HG03558 (cell line): ENCODE data around the gene GDPD5.

Experiments used
- ATAC-seq: cut with Tn5 transposase; IDR thresholded peaks from one replicate; pipeline ENCODE4 v1.9.1; 2021; ENCODE audit warnings: moderate number of reproducible peaks; ENCODE audit not compliant: unreplicated experiment; ENCODE audit errors: extremely low read depth

GDPD5 gene

DNA sequence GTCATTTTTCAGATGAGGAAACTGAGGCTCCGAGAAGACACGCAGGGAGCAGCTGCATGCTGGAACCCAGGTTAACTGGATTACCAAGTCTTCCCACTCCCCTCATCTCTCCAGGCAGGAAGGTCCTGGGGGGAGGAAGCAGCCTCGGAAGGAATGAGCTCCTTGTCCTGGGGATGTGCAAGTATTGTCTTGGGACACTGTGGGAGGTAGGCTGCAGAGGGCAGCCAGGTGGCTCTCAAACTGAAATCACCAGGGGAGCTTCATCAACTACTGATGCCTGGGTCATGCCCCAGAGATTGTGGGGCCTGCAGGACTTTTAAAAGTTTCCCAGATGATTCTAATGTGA, 7.6 kb downstream of the GDPD5 start:
- no peak for ATAC-seq

DNA sequence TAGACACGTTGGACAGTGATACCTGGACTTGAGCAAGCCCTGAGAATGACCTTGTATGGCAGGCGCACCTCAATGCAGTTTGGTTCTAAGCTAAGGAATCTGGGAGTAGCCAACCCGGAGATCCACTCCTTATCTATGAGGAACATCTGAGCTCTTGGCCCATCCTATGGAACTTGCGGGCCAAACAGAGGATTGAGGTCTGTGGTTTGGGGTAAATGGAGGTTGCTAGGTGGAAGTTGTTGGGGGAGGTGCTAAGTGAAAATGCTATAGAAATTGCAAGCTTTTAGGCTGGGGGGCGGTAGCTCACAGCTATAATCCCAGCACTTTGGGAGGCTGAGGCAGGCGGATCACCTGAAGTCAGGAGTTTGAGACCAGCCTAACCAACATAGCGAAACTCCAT, 8.9 kb downstream of the GDPD5 start:
- no peak for ATAC-seq

DNA sequence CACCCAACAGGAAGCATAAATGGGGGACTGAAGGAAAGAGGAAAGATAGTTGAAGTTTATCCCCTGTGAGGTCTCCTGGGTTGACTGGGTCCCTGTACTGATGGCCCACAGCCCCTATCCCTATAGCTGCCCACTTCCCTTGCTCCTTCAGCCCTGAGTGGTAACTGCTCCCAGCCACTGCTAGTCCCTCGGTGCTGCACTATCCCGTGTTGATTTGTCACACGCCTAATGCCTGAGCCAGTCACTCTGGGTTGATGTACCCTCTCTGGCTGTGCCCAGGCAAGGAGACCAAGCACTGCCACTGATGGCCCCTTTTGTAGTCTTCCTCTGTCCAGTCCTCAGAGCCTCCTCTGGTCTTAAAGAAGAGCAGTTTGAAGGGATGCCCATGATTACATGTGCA, 9.6 kb downstream of the GDPD5 start:
- ATAC-seq: no peak

DNA sequence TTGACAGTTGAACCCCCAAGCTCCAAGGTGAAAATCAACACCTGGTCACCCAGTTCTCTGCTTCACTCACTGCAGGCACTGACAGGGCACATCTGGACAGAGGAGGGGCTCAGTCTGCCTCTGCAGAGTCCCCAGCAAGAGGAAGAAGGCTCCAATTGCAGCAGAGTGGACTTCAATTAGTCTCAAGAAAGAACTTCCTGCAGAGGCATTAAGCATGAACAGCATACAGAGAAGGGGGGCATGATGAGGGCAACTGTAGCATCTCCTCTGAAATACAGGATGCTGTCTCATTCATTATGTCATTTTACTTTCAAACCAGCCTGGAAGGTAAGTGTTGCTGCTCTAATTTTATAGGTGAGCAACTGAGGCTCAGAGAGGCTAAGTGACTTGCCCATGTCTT, 11.1 kb downstream of the GDPD5 start:
- no peak for ATAC-seq

DNA sequence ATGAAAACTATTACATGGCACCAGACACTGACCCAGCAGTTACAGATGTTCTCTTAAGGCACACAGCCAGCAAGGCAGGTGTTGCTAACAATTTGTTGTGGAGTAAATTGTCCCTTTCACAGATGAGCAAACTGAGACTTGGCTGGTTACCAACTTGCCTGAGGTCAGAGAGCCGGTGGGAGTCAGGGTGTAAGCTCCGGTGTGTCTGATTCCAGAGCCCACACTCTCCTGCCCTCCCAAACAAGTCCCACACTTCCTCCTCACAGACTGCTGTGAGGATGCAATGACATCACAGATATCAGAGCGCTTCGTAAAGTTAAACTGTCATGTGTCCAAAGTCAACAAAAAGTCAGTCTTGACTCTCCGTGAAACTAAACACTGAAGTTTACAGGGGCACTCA, 12.5 kb downstream of the GDPD5 start:
- no peak for ATAC-seq

DNA sequence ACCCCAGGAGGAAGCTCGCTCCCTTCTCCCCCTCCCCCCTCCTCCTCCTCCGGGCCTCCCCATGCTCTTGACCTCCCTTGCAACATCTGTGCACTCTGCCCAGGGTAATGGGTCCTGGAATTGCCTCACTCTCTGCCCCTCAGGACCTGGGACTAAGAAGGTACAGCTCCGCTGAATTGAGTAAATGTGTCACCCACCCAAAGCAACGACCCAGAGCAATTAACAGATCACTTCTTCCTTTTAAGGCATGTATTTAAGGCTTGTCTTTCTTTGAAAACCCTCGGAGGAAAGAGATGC, 15.1 kb downstream of the GDPD5 start:
- ATAC-seq: no peak

DNA sequence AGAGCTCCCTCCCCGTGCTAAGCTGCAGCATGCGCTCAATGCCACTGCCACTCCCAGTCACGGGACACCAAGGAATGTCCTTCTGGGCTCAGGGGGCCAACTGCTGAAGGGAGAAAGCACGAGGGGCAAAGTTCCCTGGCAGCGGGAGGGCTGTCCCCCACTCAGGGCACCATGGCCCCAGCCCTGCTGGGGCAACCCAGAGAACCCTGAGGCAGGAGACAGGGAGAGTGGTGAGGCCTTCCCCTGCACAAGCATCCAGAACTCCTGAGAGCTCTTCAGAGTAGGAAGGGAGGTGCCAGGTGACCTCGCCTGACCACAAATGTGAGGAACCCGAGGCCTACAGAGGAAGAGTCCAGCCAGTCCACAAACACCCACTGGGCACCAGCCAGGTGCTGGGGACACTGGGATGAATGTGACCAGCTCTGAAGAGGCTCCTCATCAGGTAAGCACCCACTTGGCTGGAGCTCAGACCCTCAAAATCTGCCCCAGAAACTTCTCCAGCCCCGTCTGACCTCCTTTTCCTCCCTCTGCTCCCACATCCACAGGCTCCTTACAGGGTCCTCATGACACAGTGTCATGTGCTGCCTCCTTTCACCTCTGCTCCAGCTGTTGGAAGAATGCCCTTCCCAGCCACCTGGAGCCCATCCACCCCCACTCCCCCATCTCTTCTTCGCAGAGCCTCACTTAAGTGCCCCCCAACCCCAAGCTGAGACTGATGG, 15.6 kb downstream of the GDPD5 start:
- ATAC-seq: no peak

DNA sequence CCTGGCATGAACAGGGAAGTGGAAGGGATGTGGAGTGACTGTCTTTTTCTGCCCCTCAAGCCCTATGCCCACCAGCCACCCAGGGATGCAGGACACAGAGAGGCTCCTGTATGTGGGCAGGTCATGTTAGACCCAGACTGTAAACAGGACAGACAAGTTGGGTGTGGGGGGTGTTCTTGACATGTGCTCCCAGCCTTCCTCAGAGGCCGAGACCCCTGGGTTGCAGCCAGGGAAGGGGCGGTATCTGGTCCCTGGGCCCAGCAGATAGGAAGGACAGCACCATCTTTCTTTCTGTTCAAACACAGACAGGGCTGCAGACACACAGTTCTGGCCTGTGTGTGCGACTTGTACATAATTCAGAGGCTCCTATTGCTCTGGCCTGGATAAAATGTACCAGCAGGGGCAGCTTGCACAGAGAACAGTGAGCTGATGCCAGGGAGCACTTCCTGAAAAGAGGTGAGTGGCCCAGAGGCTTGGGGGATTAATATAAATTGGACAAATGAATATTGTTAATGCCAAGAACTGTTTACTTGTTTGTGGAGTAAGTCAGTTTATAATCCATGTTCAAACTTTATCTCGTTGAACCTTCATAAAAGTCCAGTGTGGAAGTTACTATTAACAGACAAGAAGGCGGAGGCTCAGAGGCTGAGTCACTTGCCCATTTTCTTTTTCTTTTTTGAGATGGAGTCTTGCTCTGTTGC, 16.6 kb downstream of the GDPD5 start:
- ATAC-seq: no peak

DNA sequence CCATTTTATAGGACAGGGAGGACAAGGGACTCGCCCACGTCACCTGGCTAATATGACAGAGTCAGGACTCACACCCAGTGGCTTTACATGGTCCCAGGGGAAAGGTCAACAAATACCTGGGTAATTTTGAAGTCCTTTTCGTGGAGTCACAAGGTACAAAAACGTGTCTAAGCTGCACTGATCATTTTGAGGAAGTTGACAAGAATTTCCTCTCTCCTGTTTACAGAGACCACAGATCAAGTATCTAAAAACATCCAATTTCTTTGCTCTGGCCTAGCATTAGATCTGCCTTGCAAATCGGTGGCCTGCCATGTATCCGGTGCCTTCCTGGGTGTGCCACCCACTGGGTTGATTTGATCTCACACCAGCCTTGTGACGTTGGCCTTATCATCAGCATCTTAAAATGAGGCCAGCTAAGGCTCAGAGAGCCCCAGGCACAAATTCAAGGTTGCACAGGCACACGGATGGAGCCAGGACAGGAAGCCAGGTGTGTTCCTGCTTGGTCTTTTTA, 17.6 kb downstream of the GDPD5 start:
- ATAC-seq: no peak

DNA sequence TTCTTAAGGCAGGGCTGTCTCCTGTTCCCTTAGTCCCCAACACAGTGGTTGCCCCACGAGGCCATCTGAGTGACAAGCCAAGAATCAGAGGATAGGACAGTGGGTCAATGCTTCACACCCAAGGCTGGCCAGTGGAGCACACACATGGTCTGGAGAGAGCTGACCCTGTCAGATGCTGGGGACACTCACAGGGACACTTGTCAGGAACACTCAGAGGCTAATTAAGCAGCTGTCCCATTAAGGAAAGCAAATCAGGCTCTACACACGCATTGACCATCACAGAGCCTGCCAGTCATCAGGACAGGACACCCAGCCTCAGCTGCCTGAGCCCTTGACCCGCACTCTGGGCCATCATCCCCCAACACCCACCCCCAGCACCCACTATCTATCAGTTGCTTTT, 18.2 kb downstream of the GDPD5 start:
- no peak for ATAC-seq

DNA sequence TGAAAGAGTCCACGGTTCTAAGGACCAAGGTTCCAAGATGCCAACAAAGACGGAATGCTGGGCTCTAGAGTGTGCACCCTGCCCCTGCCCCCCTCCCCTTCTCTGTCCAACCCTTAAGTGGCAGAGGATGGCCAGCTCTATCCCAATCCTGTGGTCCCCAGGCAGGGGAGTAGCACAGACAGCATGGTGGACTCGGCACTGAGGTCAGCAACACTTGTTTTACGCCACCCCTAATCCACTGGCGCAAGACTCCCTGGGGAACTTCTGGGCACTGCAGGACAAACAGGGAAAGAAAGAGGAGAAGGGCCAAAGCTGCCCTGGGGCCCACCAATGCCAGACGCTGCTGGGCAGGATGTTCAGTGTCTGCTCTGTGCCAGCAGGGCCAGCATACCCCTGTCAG, 18.9 kb downstream of the GDPD5 start:
- ATAC-seq: no peak

DNA sequence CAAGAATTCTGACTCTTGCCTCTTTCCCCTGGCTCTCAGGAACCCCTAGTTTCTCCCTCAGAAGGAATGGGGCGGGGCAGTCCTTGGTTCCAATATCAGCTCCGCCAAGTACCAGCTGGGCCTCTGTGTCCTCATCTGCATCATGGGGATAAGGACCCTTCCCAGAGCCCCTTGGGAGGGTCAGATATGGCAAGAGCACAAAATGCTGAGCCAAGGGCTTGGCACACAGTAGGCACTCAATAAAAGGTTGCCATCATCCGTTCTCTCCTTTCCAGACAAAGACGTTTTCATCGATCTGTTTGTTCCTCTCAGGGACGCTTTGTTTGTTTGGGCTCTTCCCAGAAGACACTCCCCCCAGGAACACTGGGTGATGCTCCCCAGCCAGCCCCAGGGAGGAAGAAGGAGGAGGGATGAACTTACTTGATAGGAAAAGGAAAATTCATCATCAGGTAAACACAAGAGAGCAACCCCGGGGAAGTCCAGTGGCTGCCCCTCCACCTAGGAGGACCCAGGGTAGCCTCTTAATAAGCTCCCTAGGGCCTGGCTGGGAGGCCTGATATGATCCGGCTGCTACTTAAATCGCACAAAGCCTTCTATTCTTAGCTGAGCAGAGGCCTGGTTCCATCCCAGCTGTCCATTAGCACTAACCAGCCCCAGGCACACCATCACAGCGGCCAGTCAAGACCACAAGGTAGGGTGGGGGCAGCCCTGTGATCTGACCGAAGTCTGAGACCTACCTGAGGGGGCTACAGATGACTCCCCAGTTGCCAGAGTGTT, 19.6 kb downstream of the GDPD5 start:
- ATAC-seq: no peak

DNA sequence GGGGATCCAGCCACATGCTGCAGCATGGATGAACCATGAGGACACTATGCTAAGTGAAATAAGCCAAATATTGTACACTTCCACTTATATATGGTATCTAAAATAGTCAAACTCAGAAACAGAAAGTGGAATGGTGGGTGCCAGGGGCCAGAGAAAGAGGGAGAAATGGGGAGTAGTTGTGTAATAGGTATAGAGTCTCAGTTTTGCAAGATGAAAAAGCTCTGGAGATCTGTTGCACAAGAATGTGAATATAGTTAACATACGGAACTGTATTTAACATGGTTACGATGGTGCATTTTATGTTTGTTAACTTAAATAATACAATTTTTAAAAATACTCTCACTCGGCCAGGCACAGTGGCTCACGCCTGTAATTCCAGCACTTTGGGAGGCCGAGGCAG, 21.2 kb downstream of the GDPD5 start:
- no peak for ATAC-seq

DNA sequence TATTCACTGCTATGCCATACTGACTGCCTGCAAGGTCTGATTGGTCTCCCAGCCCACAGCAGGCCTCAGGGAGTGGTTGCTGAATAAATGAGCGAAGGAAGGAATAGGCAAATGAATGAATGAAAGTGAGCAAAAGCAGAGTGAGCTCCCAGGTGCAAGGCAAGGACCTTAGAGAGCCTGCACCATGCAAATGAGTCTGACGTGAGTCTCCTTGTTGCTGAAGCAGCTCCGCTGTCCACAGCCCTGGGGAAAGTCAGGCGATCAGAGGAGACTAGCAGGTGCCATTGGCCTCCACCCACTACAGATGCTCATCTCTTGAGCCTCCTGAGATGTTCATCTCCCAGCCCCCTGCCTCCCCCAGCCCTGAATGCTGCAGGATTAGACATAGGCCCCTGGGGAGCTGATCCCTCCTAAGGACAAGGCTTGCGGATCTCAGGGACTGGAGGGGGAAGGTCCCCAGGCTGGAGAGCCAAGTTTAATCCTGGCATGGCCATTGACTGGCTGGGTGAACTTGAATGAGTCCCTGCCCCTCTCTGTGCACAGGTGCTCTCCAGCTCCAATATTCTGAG, 22.1 kb downstream of the GDPD5 start:
- peak; percentile 46 for ATAC-seq

DNA sequence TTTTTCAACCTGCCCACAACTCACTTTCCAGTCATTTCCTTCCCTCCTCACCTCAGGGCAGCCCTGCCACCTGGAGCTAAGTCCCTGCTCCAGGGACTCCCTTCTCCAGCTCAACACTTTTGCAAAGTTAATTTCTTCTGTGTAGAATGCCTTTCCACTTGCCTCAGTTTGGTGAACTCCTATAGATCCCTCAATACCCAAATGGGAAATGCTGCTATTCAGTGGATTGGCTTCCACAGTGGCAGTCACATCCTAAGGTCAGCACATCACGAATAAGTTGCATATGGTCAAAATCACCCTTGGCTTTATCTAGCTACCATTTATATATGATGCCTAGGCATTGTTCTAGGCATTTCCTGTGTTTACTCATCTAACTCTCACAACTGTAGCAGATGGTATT, 23.6 kb downstream of the GDPD5 start:
- ATAC-seq: no peak

DNA sequence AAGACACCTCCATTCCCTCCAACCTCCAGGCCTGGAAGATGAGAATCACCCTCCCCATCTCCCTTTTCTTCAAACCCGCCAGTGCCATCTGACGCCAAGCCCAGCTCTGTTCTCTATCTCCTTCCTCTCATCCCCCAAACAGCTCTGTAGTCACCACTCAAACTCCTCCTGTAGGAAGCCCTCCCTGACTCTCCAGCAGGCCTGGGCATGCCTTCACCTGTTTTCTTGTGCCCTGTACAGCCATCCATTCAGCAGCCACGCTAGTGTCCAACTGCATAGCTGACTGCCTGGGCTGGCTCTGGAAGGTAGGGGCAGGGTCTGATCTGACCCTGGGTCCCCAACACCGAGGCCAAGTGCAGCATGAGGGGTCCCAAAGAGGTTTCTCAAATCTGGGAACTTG, 25.0 kb downstream of the GDPD5 start:
- no peak for ATAC-seq

DNA sequence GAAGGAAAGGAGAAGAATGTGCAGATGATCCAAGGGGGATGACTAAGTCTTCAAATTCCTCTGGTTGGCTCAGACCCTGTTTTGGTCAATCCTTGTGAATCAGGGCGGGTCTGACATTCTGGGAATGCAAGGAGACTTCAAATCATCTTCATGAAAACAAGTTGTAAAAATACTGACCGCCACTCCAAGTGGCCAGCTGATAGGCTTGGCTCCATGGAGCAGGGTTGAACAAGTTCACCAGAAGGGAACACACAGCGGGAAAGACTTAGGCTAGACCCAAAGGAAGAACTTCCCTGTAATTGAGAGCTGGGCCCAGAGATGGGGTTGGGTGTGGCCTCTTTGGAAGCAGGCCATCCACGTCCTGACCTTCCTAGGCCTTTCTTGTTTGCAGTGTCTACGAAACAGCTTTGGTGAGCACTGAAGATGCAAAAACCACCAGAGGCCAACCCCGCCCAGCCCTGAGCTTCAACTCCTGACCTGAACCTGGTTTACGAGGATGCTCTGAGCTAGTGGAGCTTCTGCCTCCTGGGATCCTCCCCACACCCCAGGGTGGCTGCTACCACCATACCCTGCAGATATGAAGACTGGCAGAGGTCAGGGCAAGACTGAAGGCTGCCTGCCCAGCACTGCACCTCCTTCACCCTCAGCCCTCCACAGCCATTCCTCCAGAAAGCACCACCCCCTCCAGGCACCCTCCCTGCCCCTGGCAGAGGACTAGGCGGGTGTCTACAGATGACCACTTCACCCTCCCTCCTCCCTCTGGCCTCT, 26.1 kb downstream of the GDPD5 start:
- no peak for ATAC-seq

DNA sequence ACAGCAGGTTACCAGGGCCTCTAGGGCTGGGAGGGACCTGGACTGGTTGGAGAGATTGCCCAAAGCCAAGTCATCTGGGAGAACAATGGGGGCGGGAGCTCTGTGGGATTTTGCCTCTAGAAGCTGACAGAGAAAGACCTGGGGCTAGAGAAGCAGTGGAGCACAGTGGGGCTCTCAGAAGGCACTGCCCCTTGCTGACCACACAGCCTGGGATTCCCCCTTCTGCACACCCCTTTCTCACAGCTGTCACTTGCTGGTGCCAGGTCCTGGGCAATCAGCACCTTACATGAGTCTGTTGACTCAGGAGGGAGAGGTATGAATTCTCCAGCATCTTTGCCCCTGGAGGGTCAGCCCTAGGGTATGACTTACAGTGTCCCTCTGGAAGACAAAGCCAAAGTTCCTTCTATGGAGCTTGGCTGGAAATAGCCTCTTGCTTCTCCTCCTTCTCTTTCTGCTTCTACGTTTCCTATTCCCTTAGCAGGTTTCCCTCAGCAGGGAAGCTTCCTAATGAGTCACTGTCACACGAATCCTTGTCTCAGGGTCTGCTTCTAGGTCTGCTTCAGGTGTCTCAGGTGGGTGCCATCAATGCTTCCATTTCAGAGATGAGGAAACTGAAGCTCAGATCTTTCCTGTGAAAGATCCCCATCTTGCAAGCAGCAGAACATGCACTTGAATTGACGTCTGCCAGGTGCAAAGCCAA, 27.0 kb downstream of the GDPD5 start:
- ATAC-seq: no peak

DNA sequence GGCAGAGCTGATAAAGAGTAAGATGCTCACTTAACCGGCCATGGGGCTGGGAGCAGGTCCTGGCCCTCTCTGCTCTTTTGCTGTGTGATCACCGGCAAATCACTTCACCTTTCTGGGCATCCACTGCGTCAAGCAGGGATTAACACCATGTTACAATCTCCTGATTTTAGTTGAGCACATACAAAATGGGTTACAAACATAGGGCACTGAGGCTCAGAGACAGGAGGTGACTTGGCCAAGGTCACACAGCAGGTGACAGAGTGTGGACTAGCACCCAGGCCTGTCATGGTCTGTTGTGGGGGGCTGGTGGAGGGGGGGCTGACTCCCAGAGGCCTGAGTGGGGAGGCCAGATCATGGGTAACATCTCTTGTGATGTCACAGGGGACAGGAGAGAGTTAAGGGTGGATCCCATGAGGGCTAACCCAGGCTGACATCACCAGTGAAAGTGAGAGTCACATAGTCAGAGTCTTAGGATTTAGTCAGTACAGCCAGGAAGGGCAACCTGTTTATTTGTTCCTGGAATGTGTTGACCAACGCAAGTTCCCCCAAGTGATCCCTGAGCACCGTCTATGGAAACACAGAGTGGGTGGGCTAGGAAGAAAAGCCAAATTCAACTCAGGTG, 27.8 kb downstream of the GDPD5 start:
- ATAC-seq: no peak
